Neural progenitor cell (in vitro differentiated cells): Measurements from ENCODE around the gene MAN1A1. TPM values are rescaled to one million over a fixed set of nuclear protein-coding genes. Genes with fewer than 3 reads are reported as not detected.

ENCODE experiments used
- DNase-seq: peaks from one replicate; pipeline ENCODE4 v3.0.0-alpha.2; 2016; ENCODE audit warnings: low spot score
- H2AFZ ChIP-seq: fragments of 200-600 bp; sonication (generic); replicated peaks from 2 replicates; pipeline ENCODE4 v1.6.1; 2016; ENCODE audit warnings: antibody characterized with exemption
- H3F3A ChIP-seq: fragments of 200-600 bp; sonication (generic); 2 replicates; pipeline ENCODE4 v1.6.1; 2016; ENCODE audit warnings: antibody characterized with exemption, low read depth
- H3K27ac ChIP-seq: fragments of 200-600 bp; sonication (generic); 2 replicates; pipeline ENCODE4 v1.5.1; 2016; ENCODE audit warnings: mild to moderate bottlenecking
- H3K27me3 ChIP-seq: fragments of 200-600 bp; sonication (generic); 2 replicates; pipeline ENCODE4 v1.6.1; 2016; ENCODE audit warnings: mild to moderate bottlenecking, moderate library complexity
- H3K36me3 ChIP-seq: fragments of 200-600 bp; sonication (generic); 2 replicates; pipeline ENCODE4 v1.5.1; 2016
- H3K4me1 ChIP-seq: fragments of 200-600 bp; sonication (generic); 2 replicates; pipeline ENCODE4 v1.6.1; 2016; ENCODE audit warnings: mixed run types
- H3K4me2 ChIP-seq: fragments of 200-600 bp; sonication (generic); 2 replicates; pipeline ENCODE4 v1.6.1; 2016
- H3K4me3 ChIP-seq: fragments of 200-600 bp; sonication (generic); 2 replicates; pipeline ENCODE4 v1.5.1; 2016
- H3K79me2 ChIP-seq: fragments of 200-600 bp; sonication (generic); 2 replicates; pipeline ENCODE4 v1.6.1; 2016; ENCODE audit warnings: low read depth
- H3K9ac ChIP-seq: fragments of 200-600 bp; sonication (generic); 2 replicates; pipeline ENCODE4 v1.6.1; 2016
- H3K9me3 ChIP-seq: fragments of 200-600 bp; sonication (generic); 2 replicates; pipeline ENCODE4 v1.5.1; 2016; ENCODE audit warnings: low read depth
- H4K20me1 ChIP-seq: fragments of 200-600 bp; sonication (generic); 2 replicates; pipeline ENCODE4 v1.6.1; 2016; ENCODE audit warnings: low read depth
- H3K27ac Mint-ChIP-seq: 3 replicates; pipeline ENCODE4 v1.8.0; 2021; ENCODE audit warnings: mixed read lengths
- H3K27me3 Mint-ChIP-seq: 2 replicates; pipeline ENCODE4 v1.8.0; 2022; ENCODE audit warnings: low read depth, mild to moderate bottlenecking, inconsistent platforms, moderate library complexity, mixed read lengths; ENCODE audit not compliant: insufficient read depth
- H3K36me3 Mint-ChIP-seq: 3 replicates; pipeline ENCODE4 v1.8.0; 2021; ENCODE audit warnings: mixed read lengths
- H3K4me1 Mint-ChIP-seq: 3 replicates; pipeline ENCODE4 v1.8.0; 2021; ENCODE audit warnings: mixed read lengths
- H3K4me3 Mint-ChIP-seq: 3 replicates; pipeline ENCODE4 v1.8.0; 2021; ENCODE audit warnings: mild to moderate bottlenecking, moderate library complexity, mixed read lengths
- H3K9me3 Mint-ChIP-seq: 3 replicates; pipeline ENCODE4 v1.8.0; 2020; ENCODE audit warnings: mixed read lengths
- EZH2 ChIP-seq: fragments of 200-600 bp; sonication (generic); IDR thresholded peaks from 2 replicates; pipeline ENCODE4 v1.6.1; 2017; ENCODE audit warnings: antibody characterized with exemption, mild to moderate bottlenecking, moderate library complexity
- EZH2phosphoT487 ChIP-seq: fragments of 200-600 bp; sonication (generic); IDR thresholded peaks from 2 replicates; pipeline ENCODE4 v1.6.1; 2017; ENCODE audit warnings: antibody characterized with exemption
- total RNA-seq: library from RNA; depleted of rRNA; stranded (reverse); fragments of >200 nt; gene quantifications from 2 replicates; pipeline ENCODE4 v1.2.3, GENCODE V29; 2015; ENCODE audit warnings: low replicate concordance
- TF ChIP-seq, protein P1 (sequence below): fragments of 200-600 bp; sonication (generic); IDR thresholded peaks from 2 replicates; pipeline ENCODE4 v1.5.1; 2017; ENCODE audit warnings: antibody characterized with exemption, mild to moderate bottlenecking

MAN1A1 gene
- total RNA-seq, 1 donor from 2014 or later: 5.2 TPM

DNA sequence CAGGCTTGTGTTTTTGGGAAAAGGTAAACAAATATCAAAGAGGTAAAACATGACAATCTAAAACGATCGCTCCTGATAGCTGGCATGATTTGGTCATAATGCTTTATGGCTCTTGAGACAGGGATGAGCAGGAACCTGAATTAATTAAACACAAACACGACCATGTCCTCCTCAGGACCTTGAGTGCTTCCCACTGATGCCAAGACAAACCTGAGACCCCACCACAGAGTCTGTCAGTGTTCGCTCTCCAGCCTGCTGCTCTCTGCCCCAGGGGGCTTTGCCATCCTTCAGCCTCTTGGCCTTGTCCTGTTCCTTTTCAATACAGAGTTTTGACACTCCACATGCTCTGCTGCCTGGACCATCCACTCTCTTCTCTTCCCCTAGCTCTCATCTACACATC is 119.4 kb downstream of the MAN1A1 start:
- Mint-ChIP-seq H3K36me3 (peaks cover 5% of the 10 kb centered on the region), H3K27ac (no peak overlapping the region), H3K9me3 (no peaks in the 10 kb centered on the region), H3K27me3 (peaks cover under 1% of the 10 kb centered on the region), H3K4me1 (peaks cover 11% of the 10 kb centered on the region), H3K4me3 (no peak overlapping the region)
- no peak overlapping the region for H2AFZ ChIP-seq
- H3K9me3 ChIP-seq: no peaks in the 10 kb centered on the region
- no peaks in the 10 kb centered on the region for H3F3A ChIP-seq
- no peaks in the 10 kb centered on the region for H3K79me2 ChIP-seq
- H3K4me1 ChIP-seq: no peaks in the 10 kb centered on the region
- no peaks in the 10 kb centered on the region for H3K27me3 ChIP-seq
- H3K4me2 ChIP-seq: no peak overlapping the region
- no peak for TF ChIP-seq EZH2
- no peak overlapping the region for H3K9ac ChIP-seq
- H3K4me3 ChIP-seq: no peak overlapping the region
- no peak overlapping the region for H3K27ac ChIP-seq
- DNase-seq: no peak
- H4K20me1 ChIP-seq: no peaks in the 10 kb centered on the region
- no peaks in the 10 kb centered on the region for H3K36me3 ChIP-seq

DNA sequence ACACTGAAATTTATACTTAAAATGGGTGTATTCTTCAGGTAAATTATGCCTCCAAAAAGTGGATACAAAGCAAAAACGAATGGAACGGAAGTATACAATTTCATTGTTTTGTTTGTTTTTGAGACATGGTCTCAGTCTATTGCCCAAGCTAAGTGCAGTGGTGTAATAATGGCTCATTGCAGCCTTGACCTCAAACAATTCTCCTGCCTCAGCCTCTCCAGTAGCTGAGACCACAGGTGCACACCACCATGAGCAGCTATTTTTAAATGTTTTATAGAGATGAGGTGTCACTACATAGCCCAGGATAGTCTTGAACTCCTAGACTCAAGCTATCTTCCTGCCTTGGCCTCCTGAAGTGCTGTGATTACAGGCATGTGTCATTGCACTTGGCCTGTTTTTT is 122.2 kb downstream of the MAN1A1 start:
- Histone ChIP-seq H3K4me2 (no peak overlapping the region), H3K36me3 (no peaks in the 10 kb centered on the region), H4K20me1 (no peaks in the 10 kb centered on the region), H3K9ac (no peak overlapping the region), H3K4me3 (no peak overlapping the region), H3K79me2 (no peaks in the 10 kb centered on the region), H3K27me3 (no peaks in the 10 kb centered on the region), H3F3A (no peaks in the 10 kb centered on the region), H3K9me3 (no peaks in the 10 kb centered on the region), H2AFZ (no peak overlapping the region), H3K4me1 (no peaks in the 10 kb centered on the region), H3K27ac (no peak overlapping the region)
- peaks cover 5% of the 10 kb centered on the region for H3K27me3 Mint-ChIP-seq
- no peaks in the 10 kb centered on the region for H3K9me3 Mint-ChIP-seq
- H3K27ac Mint-ChIP-seq: no peak overlapping the region
- H3K4me3 Mint-ChIP-seq: no peak overlapping the region
- H3K36me3 Mint-ChIP-seq: no peaks in the 10 kb centered on the region
- TF ChIP-seq, protein P1, sequence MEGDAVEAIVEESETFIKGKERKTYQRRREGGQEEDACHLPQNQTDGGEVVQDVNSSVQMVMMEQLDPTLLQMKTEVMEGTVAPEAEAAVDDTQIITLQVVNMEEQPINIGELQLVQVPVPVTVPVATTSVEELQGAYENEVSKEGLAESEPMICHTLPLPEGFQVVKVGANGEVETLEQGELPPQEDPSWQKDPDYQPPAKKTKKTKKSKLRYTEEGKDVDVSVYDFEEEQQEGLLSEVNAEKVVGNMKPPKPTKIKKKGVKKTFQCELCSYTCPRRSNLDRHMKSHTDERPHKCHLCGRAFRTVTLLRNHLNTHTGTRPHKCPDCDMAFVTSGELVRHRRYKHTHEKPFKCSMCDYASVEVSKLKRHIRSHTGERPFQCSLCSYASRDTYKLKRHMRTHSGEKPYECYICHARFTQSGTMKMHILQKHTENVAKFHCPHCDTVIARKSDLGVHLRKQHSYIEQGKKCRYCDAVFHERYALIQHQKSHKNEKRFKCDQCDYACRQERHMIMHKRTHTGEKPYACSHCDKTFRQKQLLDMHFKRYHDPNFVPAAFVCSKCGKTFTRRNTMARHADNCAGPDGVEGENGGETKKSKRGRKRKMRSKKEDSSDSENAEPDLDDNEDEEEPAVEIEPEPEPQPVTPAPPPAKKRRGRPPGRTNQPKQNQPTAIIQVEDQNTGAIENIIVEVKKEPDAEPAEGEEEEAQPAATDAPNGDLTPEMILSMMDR: no peak
- TF ChIP-seq EZH2: no peak
- TF ChIP-seq EZH2phosphoT487: no peak
- H3K4me1 Mint-ChIP-seq: peaks cover 12% of the 10 kb centered on the region
- no peak for DNase-seq

DNA sequence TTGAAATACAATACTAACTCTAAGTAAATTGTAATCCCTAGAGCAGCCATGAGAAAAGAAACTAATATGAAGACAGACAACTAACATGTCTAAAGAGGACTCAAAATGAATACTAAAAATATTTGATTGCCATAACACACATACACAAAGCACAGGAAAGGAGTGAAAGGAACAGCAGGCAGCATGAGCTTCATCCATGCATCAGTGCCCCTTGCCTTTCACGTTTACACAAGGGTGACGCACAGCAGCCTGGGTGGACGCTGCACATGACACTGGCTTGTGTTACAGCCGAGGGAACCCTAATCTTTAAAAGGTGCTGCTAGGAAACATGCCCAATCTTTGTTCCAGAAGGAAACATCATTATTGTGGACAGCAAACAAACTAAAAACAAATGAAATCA is 123.5 kb downstream of the MAN1A1 start:
- peaks cover 5% of the 10 kb centered on the region for H3K27me3 Mint-ChIP-seq
- TF ChIP-seq, protein P1: no peak
- no peak for TF ChIP-seq EZH2
- no peak for TF ChIP-seq EZH2phosphoT487
- no peaks in the 10 kb centered on the region for H3K9me3 Mint-ChIP-seq
- DNase-seq: no peak
- Histone ChIP-seq H4K20me1 (no peaks in the 10 kb centered on the region), H3K4me1 (no peaks in the 10 kb centered on the region), H3K27ac (no peak overlapping the region), H3F3A (no peaks in the 10 kb centered on the region), H3K27me3 (no peaks in the 10 kb centered on the region), H3K36me3 (no peaks in the 10 kb centered on the region), H3K9ac (no peak overlapping the region), H2AFZ (no peak overlapping the region), H3K79me2 (no peaks in the 10 kb centered on the region), H3K4me2 (no peak overlapping the region), H3K4me3 (no peak overlapping the region), H3K9me3 (no peaks in the 10 kb centered on the region)
- H3K4me3 Mint-ChIP-seq: no peak overlapping the region
- no peaks in the 10 kb centered on the region for H3K36me3 Mint-ChIP-seq
- H3K4me1 Mint-ChIP-seq: peaks cover 12% of the 10 kb centered on the region
- peak overlapping the region; percentile 88 for H3K27ac Mint-ChIP-seq

DNA sequence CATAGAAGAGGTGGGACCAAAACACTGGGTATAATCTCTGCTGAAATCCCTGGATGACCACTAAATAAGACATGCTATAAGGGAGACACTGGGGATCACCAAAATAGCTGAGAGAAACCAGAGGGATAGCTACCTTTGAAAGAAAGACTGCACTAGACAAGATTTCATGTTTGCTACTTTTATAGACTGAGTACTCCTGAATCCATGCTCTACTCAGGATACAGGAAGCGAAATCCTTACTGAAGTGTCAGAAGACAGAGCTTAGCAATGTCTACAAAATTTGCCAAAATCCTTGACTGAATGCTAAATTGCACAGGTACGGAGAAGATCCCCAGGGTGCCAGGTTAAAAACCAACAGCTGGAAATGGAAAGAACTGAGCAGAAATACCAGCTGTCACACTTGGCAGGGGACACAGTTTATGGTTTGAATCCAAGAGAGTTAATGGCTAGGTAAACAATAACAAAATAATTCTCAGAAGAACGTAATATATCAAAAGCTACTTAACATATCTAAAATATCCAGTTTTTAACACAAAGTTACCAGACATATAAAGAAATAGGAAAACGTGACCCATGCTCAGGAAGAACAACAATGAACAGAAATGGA is 125.4 kb downstream of the MAN1A1 start:
- Mint-ChIP-seq H3K36me3 (no peaks in the 10 kb centered on the region), H3K4me1 (peaks cover 12% of the 10 kb centered on the region), H3K4me3 (no peak overlapping the region), H3K27ac (no peak overlapping the region), H3K9me3 (no peaks in the 10 kb centered on the region), H3K27me3 (peaks cover 5% of the 10 kb centered on the region)
- Histone ChIP-seq H4K20me1 (no peaks in the 10 kb centered on the region), H3F3A (no peaks in the 10 kb centered on the region), H3K9me3 (no peaks in the 10 kb centered on the region), H3K9ac (no peak overlapping the region), H3K4me1 (no peaks in the 10 kb centered on the region), H2AFZ (no peak overlapping the region), H3K27ac (no peak overlapping the region), H3K36me3 (no peaks in the 10 kb centered on the region), H3K4me3 (no peak overlapping the region), H3K79me2 (no peaks in the 10 kb centered on the region), H3K27me3 (no peaks in the 10 kb centered on the region), H3K4me2 (no peak overlapping the region)
- TF ChIP-seq EZH2 (no peak), EZH2phosphoT487 (no peak)
- TF ChIP-seq, protein P1: no peak
- DNase-seq: no peak
